ENCODE data around the gene TP63. TPM values are rescaled to one million over a fixed set of nuclear protein-coding genes. Genes with fewer than 3 reads are reported as not detected.

Gene TP63
- not detected in 2 replicates for total RNA-seq

DNA sequence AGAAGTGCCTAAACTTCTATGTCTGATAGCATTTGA is at the start of gene TP63:
TP63 (plus strand) TSS at position 17 of the 36 bp plus-strand sequence. CDS start 127 bp downstream, outside the sequence.

All from smooth muscle cell of the umbilical artery (primary cell).